ENCODE results near the gene GART.

The GART gene

GRCh38 chr21:33554236-33554981, 12.5 kb upstream of the GART start:
- DNase-seq (ENCODE audit: low read depth in 2 of 2): no peak

- DNase-seq (ENCODE audit: low read depth in 2 of 2): no peak
Measured at GRCh38 chr21:33552999-33553598, 11.2 kb upstream of the GART start.

GRCh38 chr21:33552093-33552998, 10.4 kb upstream of the GART start:
- no peak for DNase-seq (ENCODE audit: low read depth in 2 of 2)

GRCh38 chr21:33551664-33552063, 9.7 kb upstream of the GART start:
- no peak for DNase-seq (ENCODE audit: low read depth in 2 of 2)

GRCh38 chr21:33550772-33551660, 9.1 kb upstream of the GART start:
- no peak for DNase-seq (ENCODE audit: low read depth in 2 of 2)

- no peak for DNase-seq (ENCODE audit: low read depth in 2 of 2)
Measured at GRCh38 chr21:33549848-33550771, 8.2 kb upstream of the GART start.

GRCh38 chr21:33546086-33546485, 4.2 kb upstream of the GART start:
- DNase-seq (ENCODE audit: low read depth in 2 of 2): no peak

GRCh38 chr21:33544451-33545195, 2.7 kb upstream of the GART start:
- no peak for DNase-seq (ENCODE audit: low read depth in 2 of 2)

- DNase-seq (ENCODE audit: low read depth in 2 of 2): peak in 1 of 2 donors; percentile 36
Measured at GRCh38 chr21:33543505-33544129, 1.7 kb upstream of the GART start.

- DNase-seq (ENCODE audit: low read depth in 2 of 2): peak; percentile 94 to 98
Measured at GRCh38 chr21:33542640-33543504, 955 bp upstream of the GART start, which contains the start of gene SON. Gene SON (plus strand): TSS chr21:33543038. CDS start chr21:33543093, 55 bp downstream.

- no peak for DNase-seq (ENCODE audit: low read depth in 2 of 2)
Measured at GRCh38 chr21:33541105-33541711, 709 bp downstream of the GART start.

- no peak for DNase-seq (ENCODE audit: low read depth in 2 of 2)
Measured at GRCh38 chr21:33540711-33541104, 1.2 kb downstream of the GART start.

- DNase-seq (ENCODE audit: low read depth in 2 of 2): no peak
Measured at GRCh38 chr21:33539616-33540015, 2.3 kb downstream of the GART start.

GRCh38 chr21:33537212-33537611, 4.7 kb downstream of the GART start:
- DNase-seq (ENCODE audit: low read depth in 2 of 2): no peak

- no peak for DNase-seq (ENCODE audit: low read depth in 2 of 2)
Measured at GRCh38 chr21:33531007-33531406, 10.9 kb downstream of the GART start.

GRCh38 chr21:33522953-33523349, 19.0 kb downstream of the GART start:
- DNase-seq (ENCODE audit: low read depth in 2 of 2): no peak

- no peak for DNase-seq (ENCODE audit: low read depth in 2 of 2)
Measured at GRCh38 chr21:33522297-33522952, 19.5 kb downstream of the GART start.

Data from activated CD8-positive, alpha-beta memory T cell treated with anti-CD3 and anti-CD28 coated beads for 4 hours (primary cell).